Stimulated activated CD8-positive, alpha-beta memory T cell treated with anti-CD3 and anti-CD28 coated beads, Interleukin-4, amount 100 ng/mL, for 24 hours (primary cell): ENCODE results near the gene OR1K1.
"Not testable (repeated sequence)": the region's sequence is repeated elsewhere in the genome, so short reads cannot be mapped to it uniquely, and the experiment has no call there.

Experiments
- DNase-seq: peaks from one replicate; pipeline ENCODE4 v3.0.0-alpha.2; 2020; ENCODE audit warnings: low read depth

Gene OR1K1, protein sequence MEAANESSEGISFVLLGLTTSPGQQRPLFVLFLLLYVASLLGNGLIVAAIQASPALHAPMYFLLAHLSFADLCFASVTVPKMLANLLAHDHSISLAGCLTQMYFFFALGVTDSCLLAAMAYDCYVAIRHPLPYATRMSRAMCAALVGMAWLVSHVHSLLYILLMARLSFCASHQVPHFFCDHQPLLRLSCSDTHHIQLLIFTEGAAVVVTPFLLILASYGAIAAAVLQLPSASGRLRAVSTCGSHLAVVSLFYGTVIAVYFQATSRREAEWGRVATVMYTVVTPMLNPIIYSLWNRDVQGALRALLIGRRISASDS

DNA sequence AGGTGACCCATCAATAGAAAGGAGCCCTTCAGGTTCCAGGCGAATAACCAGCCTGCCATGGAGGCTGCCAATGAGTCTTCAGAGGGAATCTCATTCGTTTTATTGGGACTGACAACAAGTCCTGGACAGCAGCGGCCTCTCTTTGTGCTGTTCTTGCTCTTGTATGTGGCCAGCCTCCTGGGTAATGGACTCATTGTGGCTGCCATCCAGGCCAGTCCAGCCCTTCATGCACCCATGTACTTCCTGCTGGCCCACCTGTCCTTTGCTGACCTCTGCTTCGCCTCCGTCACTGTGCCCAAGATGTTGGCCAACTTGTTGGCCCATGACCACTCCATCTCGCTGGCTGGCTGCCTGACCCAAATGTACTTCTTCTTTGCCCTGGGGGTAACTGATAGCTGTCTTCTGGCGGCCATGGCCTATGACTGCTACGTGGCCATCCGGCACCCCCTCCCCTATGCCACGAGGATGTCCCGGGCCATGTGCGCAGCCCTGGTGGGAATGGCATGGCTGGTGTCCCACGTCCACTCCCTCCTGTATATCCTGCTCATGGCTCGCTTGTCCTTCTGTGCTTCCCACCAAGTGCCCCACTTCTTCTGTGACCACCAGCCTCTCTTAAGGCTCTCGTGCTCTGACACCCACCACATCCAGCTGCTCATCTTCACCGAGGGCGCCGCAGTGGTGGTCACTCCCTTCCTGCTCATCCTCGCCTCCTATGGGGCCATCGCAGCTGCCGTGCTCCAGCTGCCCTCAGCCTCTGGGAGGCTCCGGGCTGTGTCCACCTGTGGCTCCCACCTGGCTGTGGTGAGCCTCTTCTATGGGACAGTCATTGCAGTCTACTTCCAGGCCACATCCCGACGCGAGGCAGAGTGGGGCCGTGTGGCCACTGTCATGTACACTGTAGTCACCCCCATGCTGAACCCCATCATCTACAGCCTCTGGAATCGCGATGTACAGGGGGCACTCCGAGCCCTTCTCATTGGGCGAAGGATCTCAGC, at the start of gene OR1K1:
Gene OR1K1, plus strand, starts transcription at position 58 of the 995 bp plus-strand sequence. Its CDS starts 0 bp downstream, at position 58.
- DNase-seq, result no peak

GRCh38 chr9:122754825-122755224, 45.1 kb upstream of the OR1K1 start:
- no peak for DNase-seq

DNA sequence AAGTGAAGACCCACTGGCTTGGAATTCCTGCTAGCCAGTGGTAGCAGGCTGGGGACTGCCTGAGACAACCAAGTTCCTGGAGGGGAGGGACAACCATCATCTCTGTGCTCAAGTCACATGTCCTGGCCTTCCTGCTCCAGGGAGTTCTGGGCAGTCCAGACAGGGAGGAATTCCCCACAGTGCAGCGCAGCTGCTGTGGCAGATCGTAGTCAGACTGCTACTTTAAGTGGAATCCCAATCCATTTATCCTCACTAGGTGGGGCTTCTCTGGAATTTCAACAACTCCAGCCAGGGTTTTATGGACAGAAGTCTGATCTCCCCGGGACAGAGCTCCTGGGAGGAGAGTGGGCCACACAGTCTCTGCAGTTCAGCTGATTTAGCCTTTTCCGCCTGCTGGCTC, 32.1 kb upstream of the OR1K1 start:
- DNase-seq, result no peak

DNA sequence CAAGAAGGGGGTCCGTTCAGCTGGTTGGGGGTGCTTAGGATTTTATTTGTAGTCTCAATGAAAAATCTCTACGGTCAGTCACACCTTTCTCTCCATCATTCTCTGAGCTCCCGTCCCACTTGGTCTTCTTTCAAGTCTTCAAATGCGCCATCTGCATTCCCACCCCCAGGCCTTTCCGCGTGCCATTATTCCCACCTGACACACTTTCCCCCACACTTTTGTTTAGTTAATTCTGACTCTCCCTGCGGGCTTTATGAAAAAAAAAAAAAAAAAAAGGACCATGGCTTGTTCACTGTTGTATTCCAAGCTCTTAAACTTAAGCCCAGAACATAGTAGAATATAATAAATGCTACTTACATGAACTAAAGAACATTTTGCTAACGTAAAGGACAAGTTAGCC, 22.9 kb upstream of the OR1K1 start:
- DNase-seq, result no peak

DNA sequence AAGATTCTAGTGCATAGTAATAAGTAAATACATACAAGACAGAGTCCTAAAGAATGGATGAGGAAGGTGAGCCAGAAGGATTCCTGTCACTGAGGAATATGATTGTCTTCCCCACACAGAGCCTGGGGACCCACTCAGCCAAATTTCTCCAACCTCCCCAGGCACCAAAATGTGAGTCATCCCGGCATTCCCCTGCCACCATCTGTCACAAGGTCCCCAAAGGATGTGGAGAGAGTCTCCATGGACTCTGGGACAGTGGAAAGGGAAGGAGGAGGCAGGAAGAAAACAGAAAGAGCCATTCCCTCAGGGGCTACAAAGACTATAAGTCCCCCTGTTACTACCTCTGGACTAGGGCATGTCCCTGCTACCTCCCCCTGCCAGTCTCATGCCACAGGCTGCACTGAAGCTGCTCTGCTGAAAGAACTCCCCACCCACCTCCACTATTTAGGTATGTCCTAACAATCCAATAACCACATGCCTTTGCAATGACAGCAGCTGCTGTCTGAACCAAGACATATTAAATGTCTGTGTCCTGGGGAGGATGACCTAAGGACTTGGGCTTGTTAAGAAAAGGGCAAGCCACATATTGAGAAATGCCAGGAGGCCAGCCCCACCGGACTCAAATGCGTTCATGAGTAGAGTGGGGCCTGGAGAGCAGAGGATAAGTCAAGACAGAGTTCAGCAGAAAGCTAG, 21.8 kb upstream of the OR1K1 start:
- no peak for DNase-seq

- no peak for DNase-seq
Observed at GRCh38 chr9:122779181-122779580, 20.7 kb upstream of the OR1K1 start.

GRCh38 chr9:122780026-122780425, 19.9 kb upstream of the OR1K1 start:
- DNase-seq, result no peak

GRCh38 chr9:122781671-122782070, 18.3 kb upstream of the OR1K1 start:
- no peak for DNase-seq

- no peak for DNase-seq
Observed at GRCh38 chr9:122785269-122785668, 14.7 kb upstream of the OR1K1 start.

DNA sequence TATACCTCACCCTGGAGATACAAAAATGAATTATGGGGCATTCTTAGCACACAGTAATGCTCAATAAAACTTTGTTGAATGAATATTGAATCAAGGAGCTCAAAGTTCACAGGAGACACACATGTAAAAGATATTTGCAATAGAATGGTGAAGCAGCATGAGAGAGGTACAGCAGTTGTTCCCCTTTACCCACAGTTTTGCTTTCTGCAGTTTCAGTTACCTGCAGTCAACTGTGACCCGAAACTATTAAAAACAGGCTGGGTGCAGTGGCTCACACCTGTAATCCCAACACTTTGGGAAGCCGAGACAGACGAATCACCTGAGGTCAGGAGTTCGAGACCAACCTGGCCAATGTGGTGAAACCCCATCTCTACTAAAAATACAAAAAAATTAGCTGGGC, 13.6 kb upstream of the OR1K1 start:
- DNase-seq, result no peak

GRCh38 chr9:122788831-122789230, 11.1 kb upstream of the OR1K1 start, which contains the start of gene OR5C1:
Gene OR5C1 (plus strand): TSS chr9:122788933. CDS start chr9:122788933, 0 bp downstream.
- DNase-seq, result no peak

DNA sequence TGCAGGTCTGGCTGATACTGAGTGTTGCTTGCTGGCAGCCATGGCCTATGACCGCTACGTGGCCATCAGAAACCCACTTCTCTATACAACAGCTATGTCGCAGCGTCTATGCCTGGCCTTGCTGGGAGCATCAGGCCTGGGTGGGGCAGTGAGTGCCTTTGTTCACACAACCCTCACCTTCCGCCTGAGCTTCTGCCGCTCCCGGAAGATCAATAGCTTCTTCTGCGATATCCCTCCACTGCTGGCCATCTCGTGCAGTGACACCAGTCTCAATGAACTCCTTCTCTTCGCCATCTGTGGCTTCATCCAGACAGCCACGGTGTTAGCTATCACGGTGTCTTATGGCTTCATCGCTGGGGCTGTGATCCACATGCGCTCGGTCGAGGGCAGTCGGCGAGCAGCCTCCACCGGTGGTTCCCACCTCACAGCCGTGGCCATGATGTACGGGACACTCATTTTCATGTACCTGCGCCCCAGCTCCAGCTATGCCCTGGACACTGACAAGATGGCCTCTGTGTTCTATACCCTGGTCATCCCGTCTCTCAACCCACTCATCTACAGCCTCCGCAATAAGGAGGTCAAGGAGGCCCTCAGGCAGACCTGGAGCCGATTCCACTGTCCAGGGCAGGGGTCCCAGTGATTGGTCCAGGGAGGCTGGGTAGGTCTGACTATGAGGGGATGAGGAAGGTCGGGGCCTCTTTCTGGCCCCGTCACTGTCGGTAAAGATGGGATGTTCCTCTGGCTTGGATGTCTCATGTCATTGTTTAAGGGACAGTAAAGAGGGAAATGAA, 10.5 kb upstream of the OR1K1 start:
- no peak for DNase-seq

DNA sequence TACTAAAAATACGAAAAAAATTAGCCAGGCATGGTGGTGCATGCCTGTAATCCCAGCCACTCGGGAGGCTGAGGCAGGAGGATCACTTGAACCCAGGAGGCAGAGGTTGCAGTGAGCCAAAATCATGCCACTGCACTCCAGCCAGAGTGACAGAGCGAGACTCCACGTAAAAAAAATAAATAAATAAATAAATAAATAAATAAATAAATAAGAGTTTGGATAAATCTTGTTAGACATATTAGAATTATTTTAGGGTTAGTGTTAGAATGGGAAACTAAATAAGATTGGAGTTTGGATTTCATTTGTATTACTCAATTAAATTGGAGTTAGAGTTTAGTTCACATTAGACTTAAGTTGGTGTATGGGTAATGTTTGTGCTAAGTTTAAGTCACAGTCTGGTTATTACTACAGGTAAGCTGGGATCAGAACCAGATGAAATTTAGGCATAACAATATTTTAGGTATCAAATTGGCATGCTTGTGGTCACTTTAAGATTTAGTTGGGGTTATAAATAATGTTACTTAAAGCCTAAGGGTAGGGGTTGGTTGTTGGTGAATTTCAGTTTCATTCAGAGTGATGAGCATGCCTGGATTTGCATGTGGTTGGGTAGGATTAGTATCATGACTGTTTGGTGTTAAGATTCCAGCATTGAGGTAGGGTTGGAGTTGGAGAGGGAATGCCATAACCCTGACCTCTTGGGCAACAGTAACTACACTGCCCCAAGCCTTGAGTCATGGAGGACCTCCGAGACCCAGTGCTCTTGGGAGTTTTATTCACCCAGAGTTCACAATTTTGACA, 7.9 kb upstream of the OR1K1 start:
- no peak for DNase-seq

DNA sequence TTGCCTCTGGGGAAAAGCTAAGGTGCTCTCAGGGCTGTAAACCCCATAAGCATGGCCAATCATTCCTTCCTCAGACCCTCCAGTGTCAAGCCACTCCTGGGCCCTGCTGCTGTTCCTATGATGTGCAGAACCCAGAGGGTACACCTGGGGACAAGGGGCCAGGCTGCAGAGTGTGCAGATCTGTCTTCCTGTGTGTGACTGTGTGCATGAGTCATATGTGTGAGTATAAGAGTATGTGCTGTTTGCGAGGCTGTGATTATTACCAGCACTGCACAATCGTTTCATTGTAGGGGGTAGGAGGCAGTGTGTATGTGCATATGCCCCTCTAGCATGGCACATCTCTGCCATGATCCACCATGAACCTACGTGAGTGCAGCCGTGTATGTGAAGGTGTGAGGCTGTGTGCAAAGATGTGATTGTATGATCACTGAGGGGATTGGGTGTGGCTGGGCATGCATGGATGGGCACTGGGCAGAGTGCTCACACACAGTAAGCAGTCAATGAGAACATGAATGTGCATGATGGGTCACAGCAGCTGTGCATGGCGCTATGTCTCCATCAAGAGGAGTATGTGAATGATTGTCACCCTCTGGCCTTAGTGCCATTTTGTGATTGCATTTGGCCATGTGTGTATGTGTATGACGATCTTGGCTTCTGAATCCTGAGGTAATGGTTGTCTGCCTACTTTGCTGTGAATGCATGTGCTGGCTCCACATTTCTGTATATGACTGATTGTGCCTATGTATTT, 2.4 kb upstream of the OR1K1 start:
- DNase-seq, result no peak

- DNase-seq, result no peak
Observed at GRCh38 chr9:122806661-122807060, 6.7 kb downstream of the OR1K1 start.

GRCh38 chr9:122807271-122807900, 7.5 kb downstream of the OR1K1 start:
- no peak for DNase-seq

DNA sequence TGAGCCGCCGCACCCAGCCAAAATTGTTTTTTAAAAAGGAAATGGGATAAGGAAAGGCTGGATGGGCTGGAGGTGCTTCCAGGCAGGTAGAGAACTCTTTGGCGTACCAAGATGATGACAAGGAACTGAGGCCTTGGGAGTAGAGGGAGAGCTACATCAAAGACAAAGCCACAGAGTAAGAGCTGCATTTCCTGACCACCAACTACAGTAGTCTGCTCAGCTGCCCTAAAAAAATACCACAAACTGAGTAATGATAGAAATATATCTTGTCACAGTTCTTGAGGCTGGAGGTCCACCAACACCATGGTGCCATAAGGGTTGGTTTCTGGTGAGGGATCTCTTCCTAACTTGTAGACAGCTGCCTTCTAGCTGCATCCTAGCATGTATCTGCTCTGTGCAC, 8.2 kb downstream of the OR1K1 start:
- DNase-seq, result no peak

DNA sequence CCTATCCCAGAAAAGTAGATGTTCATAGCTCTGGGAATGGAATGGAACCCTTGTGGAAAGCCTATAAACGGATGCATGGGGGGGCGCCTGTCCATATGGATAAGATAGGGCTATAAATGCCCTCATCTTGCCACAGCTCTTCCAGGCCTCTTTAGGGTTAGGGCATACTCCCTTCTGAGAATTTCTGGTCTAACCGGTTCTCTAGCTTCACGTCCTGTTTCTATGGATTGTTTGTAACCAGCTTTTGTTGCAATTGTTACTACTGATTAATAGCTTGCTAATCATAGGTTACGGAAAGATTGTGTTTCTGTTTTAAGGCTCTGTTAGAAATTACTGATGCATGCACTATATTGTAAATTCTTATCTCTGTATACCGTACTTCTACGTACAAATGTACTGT, 9.3 kb downstream of the OR1K1 start:
- DNase-seq, result not testable (repeated sequence)

- peak; percentile 52 for DNase-seq
Observed at GRCh38 chr9:122810306-122810946, 10.5 kb downstream of the OR1K1 start.
